ENCODE measurements around the gene UBTD2.
"Not testable (repeated sequence)": the region's sequence is repeated elsewhere in the genome, so short reads cannot be mapped to it uniquely, and the experiment has no call there.

Gene UBTD2

GRCh38 chr5:172291837-172292236 lies 8.3 kb upstream of the UBTD2 start:
- DNase-seq: not testable (repeated sequence)

GRCh38 chr5:172288465-172288864 lies 4.9 kb upstream of the UBTD2 start:
- no peak for DNase-seq

- not testable (repeated sequence) for DNase-seq
Observed at GRCh38 chr5:172287140-172287539, 3.6 kb upstream of the UBTD2 start.

- peak; percentile 15 for DNase-seq
Observed at GRCh38 chr5:172285226-172286143, 1.9 kb upstream of the UBTD2 start.

- no peak for DNase-seq
Observed at GRCh38 chr5:172284611-172284980, 1.0 kb upstream of the UBTD2 start.

- DNase-seq: peak; percentile 94
Observed at GRCh38 chr5:172283862-172284610, 472 bp upstream of the UBTD2 start.

- peak; percentile 33 for DNase-seq
Observed at GRCh38 chr5:172282272-172283019, 1.1 kb downstream of the UBTD2 start.

- DNase-seq: peak; percentile 13
Observed at GRCh38 chr5:172281346-172281745, 2.2 kb downstream of the UBTD2 start.

GRCh38 chr5:172280929-172281328 lies 2.6 kb downstream of the UBTD2 start:
- DNase-seq: peak; percentile 45

GRCh38 chr5:172280317-172280716 lies 3.2 kb downstream of the UBTD2 start:
- DNase-seq: no peak

- DNase-seq: no peak
Observed at GRCh38 chr5:172278356-172278755, 5.2 kb downstream of the UBTD2 start.

GRCh38 chr5:172276214-172276613 lies 7.3 kb downstream of the UBTD2 start:
- DNase-seq: no peak

GRCh38 chr5:172274951-172275753 lies 8.4 kb downstream of the UBTD2 start:
- no peak for DNase-seq

- no peak for DNase-seq
Observed at GRCh38 chr5:172267943-172268342, 15.6 kb downstream of the UBTD2 start.

- DNase-seq: peak; percentile 15
Observed at GRCh38 chr5:172266676-172267092, 16.9 kb downstream of the UBTD2 start.

- DNase-seq: no peak
Observed at GRCh38 chr5:172266071-172266675, 17.4 kb downstream of the UBTD2 start.

GRCh38 chr5:172264815-172265395 lies 18.7 kb downstream of the UBTD2 start:
- no peak for DNase-seq

- DNase-seq: no peak
Observed at GRCh38 chr5:172255444-172255843, 28.1 kb downstream of the UBTD2 start.

- no peak for DNase-seq
Observed at GRCh38 chr5:172252501-172252900, 31.1 kb downstream of the UBTD2 start.

GRCh38 chr5:172251419-172251818 lies 32.1 kb downstream of the UBTD2 start:
- peak; percentile 31 for DNase-seq

- no peak for DNase-seq
Observed at GRCh38 chr5:172248637-172249036, 34.9 kb downstream of the UBTD2 start.

Data from eye (tissue), 1 donor.